B cell (primary cell): ENCODE results near the gene B3GALT6. TPM values are rescaled to one million over a fixed set of nuclear protein-coding genes. Genes with fewer than 3 reads are reported as not detected.

Experiments used
- ATAC-seq: fragments of 200-7000 bp; cut with Tn5 transposase; one replicate; pipeline ENCODE4 v1.10.0; 2021; ENCODE audit warnings: low read depth, mild to moderate bottlenecking, moderate number of reproducible peaks, moderate library complexity
- CTCF ChIA-PET: fragments of 350-600 bp; sonication (Branson Sonifier 250); formaldehyde crosslinking; loops from one replicate; lab custom pipeline; 2021; ENCODE audit warnings: antibody characterized with exemption, inconsistent platforms; lab: Charles Lee
- POLR2A ChIA-PET: fragments of 350-600 bp; sonication (Branson Sonifier 250); formaldehyde crosslinking; loops from one replicate; lab custom pipeline; 2021; ENCODE audit warnings: antibody characterized with exemption; lab: Charles Lee
- DNase-seq: peaks from one replicate; pipeline ENCODE4 v3.0.0; 2013
- H2AFZ ChIP-seq: 2 replicates; pipeline ENCODE4 v1.6.1; 2012; ENCODE audit warnings: mild to moderate bottlenecking, low read depth, low read length; ENCODE audit not compliant: insufficient read depth, poor library complexity, severe bottlenecking
- H3K27ac ChIP-seq, 2 donors: 1 replicate in 1 of 2; 2 replicates in 1 of 2; pipeline ENCODE4 v1.5.1; 2012 to 2013; ENCODE audit warnings: low read length in 2 of 2, mild to moderate bottlenecking in 2 of 2, moderate library complexity in 1 of 2
- H3K27me3 ChIP-seq, 4 experiments: fragments of 200-600 bp in 1 of 4; sonication (generic) in 1 of 4; replicated peaks in 1 of 4; 1 replicate in 2 of 4; 2 replicates in 2 of 4; pipeline versions ENCODE4 v1.6.1 to v1.7.0; 2013 to 2016; ENCODE audit warnings: low read length in 3 of 4, mild to moderate bottlenecking in 2 of 4, mixed read lengths in 1 of 4, moderate library complexity in 1 of 4; ENCODE audit not compliant: insufficient read depth in 4 of 4, control insufficient read depth in 3 of 4; ENCODE audit errors: control extremely low read depth in 1 of 4
- H3K36me3 ChIP-seq, 2 experiments: replicated peaks in 1 of 2; 1 replicate in 1 of 2; 2 replicates in 1 of 2; pipeline versions ENCODE4 v1.6.1 to v1.7.1; 2013; ENCODE audit warnings: low read length in 1 of 2; ENCODE audit not compliant: insufficient read depth in 2 of 2, control insufficient read depth in 1 of 2; ENCODE audit errors: control extremely low read depth in 1 of 2, extremely low read depth in 1 of 2
- H3K4me1 ChIP-seq, 2 donors: fragments of 200-600 bp in 1 of 2; sonication (generic) in 1 of 2; 1 replicate in 1 of 2; 2 replicates in 1 of 2; pipeline versions ENCODE4 v1.5.1 to v1.6.1; 2013 to 2017; ENCODE audit warnings: low read length in 2 of 2; ENCODE audit not compliant: control insufficient read depth in 2 of 2, insufficient read depth in 2 of 2
- H3K4me2 ChIP-seq: replicated peaks from 2 replicates; pipeline ENCODE3; 2012; ENCODE audit warnings: mild to moderate bottlenecking, low read depth, low read length; ENCODE audit not compliant: poor library complexity, severe bottlenecking
- H3K4me3 ChIP-seq, 5 experiments: fragments of 200-600 bp in 1 of 5; sonication (generic) in 1 of 5; 1 replicate in 3 of 5; 2 replicates in 2 of 5; pipeline versions ENCODE4 v1.5.1 to v1.7.0; 2011 to 2016; ENCODE audit warnings: low read length in 4 of 5, mild to moderate bottlenecking in 4 of 5, low read depth in 2 of 5, control low read depth in 1 of 5, moderate library complexity in 1 of 5; ENCODE audit not compliant: insufficient read depth in 1 of 5; ENCODE audit errors: control extremely low read depth in 1 of 5, extremely low read depth in 1 of 5
- H3K79me2 ChIP-seq: fragments of 200-600 bp; sonication (generic); one replicate; pipeline ENCODE4 v1.6.0; 2016; ENCODE audit warnings: low read length; ENCODE audit not compliant: control insufficient read depth, insufficient read depth
- H3K9ac ChIP-seq: fragments of 200-600 bp; sonication (generic); 2 replicates; pipeline ENCODE4 v1.6.1; 2017; ENCODE audit warnings: mild to moderate bottlenecking, low read length, moderate library complexity
- H3K9me3 ChIP-seq, 3 donors: one replicate each; pipeline versions ENCODE4 v1.6.1 to v1.7.1; 2013; ENCODE audit warnings: low read length in 2 of 3; ENCODE audit not compliant: control insufficient read depth in 2 of 3, insufficient read depth in 1 of 3; ENCODE audit errors: control extremely low read depth in 1 of 3
- H4K20me1 ChIP-seq: 2 replicates; pipeline ENCODE4 v1.6.0; 2012; ENCODE audit warnings: mild to moderate bottlenecking, low read length; ENCODE audit not compliant: insufficient read depth, control insufficient read depth, poor library complexity, severe bottlenecking
- H3K27ac Mint-ChIP-seq: one replicate; pipeline ENCODE4 v1.8.0; 2021; ENCODE audit warnings: mixed read lengths
- H3K27me3 Mint-ChIP-seq: one replicate; pipeline ENCODE4 v1.8.0; 2021; ENCODE audit warnings: mixed read lengths
- H3K4me1 Mint-ChIP-seq: one replicate; pipeline ENCODE4 v1.8.0; 2021; ENCODE audit warnings: mixed read lengths
- H3K4me3 Mint-ChIP-seq: one replicate; pipeline ENCODE4 v1.8.0; 2021; ENCODE audit warnings: mixed read lengths
- H3K9me3 Mint-ChIP-seq: one replicate; pipeline ENCODE4 v1.8.0; 2022; ENCODE audit warnings: mixed read lengths; ENCODE audit not compliant: insufficient read depth
- EZH2 ChIP-seq: IDR thresholded peaks from 2 replicates; pipeline ENCODE4 v1.6.1; 2012; ENCODE audit warnings: borderline replicate concordance, low read depth, mild to moderate bottlenecking, moderate library complexity, low read length; ENCODE audit not compliant: insufficient read depth, poor library complexity, severe bottlenecking
- WGBS: methylation state at CpG from one replicate; pipeline ENCODE4 v1.1.5; 2013; ENCODE audit warnings: missing lambda C conversion rate; ENCODE audit not compliant: insufficient coverage; 5-methylcytosine and 5-hydroxymethylcytosine counted together
- intact Hi-C: fragments of 100-400 bp; cut with micrococcal nuclease; formaldehyde crosslinking; loops from one replicate; pipeline ENCODE4 v1.10.0; 2022
- polyA plus RNA-seq: library from polyadenylated mRNA; depleted of rRNA; stranded (reverse); fragments of >200 nt; gene quantifications from 2 replicates; pipeline ENCODE4 v1.2.3, GENCODE V29; 2012
- total RNA-seq, 2 donors: library from RNA; stranded (reverse); fragments of 120-200 nt in 1 of 2; gene quantifications; 1 replicate in 1 of 2; 2 replicates in 1 of 2; pipeline versions ENCODE4 v1.2.3 to v1.2.4, GENCODE V29; 2013 to 2022
- TF ChIP-seq, protein P1 (sequence below): fragments of 200-600 bp; IDR thresholded peaks from one replicate; pipeline ENCODE4 v1.8.0; 2022; ENCODE audit warnings: antibody characterized with exemption, mild to moderate bottlenecking

B3GALT6 gene
- total and polyA plus RNA-seq, 2 donors (not counting 1 experiment from before 2014, with no cell fraction given) = 5.9 to 21.0 TPM

DNA sequence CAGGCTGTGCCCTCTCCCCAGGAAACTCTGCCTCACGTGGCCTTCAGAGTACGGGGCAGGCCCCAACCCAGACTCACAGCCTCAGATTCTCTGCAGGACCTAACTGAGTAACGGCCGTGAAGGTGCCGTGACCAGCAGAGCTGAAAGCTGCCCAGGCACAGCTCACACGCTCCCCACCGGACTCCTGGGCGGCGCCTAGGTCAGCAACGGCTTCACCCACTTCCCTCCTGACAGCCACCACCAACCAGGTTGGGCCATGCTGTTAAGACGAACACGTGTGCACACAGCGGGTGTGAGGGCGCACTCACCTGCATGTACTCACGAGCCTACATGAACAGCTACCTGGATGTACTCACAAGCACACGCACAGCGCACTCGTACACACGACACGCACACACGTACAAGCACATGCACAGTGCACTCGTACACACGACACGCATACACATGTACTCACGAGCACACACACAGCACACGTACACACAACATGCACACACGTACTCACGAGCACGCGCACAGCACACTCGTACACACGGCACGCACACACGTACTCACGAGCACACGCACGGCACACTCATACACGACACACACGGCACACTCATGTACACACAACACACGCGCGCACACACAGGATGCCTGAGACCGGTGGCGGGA is 9.3 kb upstream of the B3GALT6 start:
- TF ChIP-seq, protein P1, sequence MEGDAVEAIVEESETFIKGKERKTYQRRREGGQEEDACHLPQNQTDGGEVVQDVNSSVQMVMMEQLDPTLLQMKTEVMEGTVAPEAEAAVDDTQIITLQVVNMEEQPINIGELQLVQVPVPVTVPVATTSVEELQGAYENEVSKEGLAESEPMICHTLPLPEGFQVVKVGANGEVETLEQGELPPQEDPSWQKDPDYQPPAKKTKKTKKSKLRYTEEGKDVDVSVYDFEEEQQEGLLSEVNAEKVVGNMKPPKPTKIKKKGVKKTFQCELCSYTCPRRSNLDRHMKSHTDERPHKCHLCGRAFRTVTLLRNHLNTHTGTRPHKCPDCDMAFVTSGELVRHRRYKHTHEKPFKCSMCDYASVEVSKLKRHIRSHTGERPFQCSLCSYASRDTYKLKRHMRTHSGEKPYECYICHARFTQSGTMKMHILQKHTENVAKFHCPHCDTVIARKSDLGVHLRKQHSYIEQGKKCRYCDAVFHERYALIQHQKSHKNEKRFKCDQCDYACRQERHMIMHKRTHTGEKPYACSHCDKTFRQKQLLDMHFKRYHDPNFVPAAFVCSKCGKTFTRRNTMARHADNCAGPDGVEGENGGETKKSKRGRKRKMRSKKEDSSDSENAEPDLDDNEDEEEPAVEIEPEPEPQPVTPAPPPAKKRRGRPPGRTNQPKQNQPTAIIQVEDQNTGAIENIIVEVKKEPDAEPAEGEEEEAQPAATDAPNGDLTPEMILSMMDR = no peak
- no peak for TF ChIP-seq EZH2
- H3K36me3 ChIP-seq = peaks cover 0 to 78% of the 10 kb centered on the region in 2 experiments
- CTCF ChIA-PET = interaction anchor here (1.0 kb wide), 1 partner anchor 69 kb away, joined by 3 read pairs; no protein-coding TSS in a partner anchor
- Mint-ChIP-seq H3K9me3 (no peaks in the 10 kb centered on the region), H3K27ac (peak overlapping the region; percentile 59), H3K4me3 (no peak overlapping the region), H3K4me1 (peaks cover 3% of the 10 kb centered on the region), H3K27me3 (no peaks in the 10 kb centered on the region)
- no peak for DNase-seq
- intact Hi-C loops = no loop called here
- H2AFZ ChIP-seq = no peak overlapping the region
- no peak overlapping the region for H3K9ac ChIP-seq
- peaks cover 43% of the 10 kb centered on the region for H3K79me2 ChIP-seq
- no peak overlapping the region for H3K4me2 ChIP-seq
- WGBS = 91% methylated on average over 44 of the region's 44 CpGs
- no peak for ATAC-seq
- POLR2A ChIA-PET = no interaction called here
- no peaks in the 10 kb centered on the region for H3K27me3 ChIP-seq
- H3K4me1 ChIP-seq = no peaks in the 10 kb centered on the region
- peaks cover 86% of the 10 kb centered on the region for H4K20me1 ChIP-seq
- no peak overlapping the region for H3K4me3 ChIP-seq
- H3K9me3 ChIP-seq = no peaks in the 10 kb centered on the region
- no peak overlapping the region for H3K27ac ChIP-seq

- Histone ChIP-seq H3K9me3 (no peaks in the 10 kb centered on the region), H3K27me3 (no peaks in the 10 kb centered on the region), H3K36me3 (peaks cover 0 to 79% of the 10 kb centered on the region in 2 experiments), H3K79me2 (peaks cover 49% of the 10 kb centered on the region), H3K27ac (no peak overlapping the region), H3K4me1 (no peaks in the 10 kb centered on the region), H3K9ac (no peak overlapping the region), H3K4me3 (no peak overlapping the region), H3K4me2 (no peak overlapping the region), H2AFZ (no peak overlapping the region), H4K20me1 (peaks cover 93% of the 10 kb centered on the region)
- intact Hi-C loops = no loop called here
- no peak for TF ChIP-seq EZH2
- TF ChIP-seq, protein P1 = no peak
- peaks cover 3% of the 10 kb centered on the region for H3K4me1 Mint-ChIP-seq
- no peak overlapping the region for H3K4me3 Mint-ChIP-seq
- ChIA-PET CTCF (no interaction called here), POLR2A (no interaction called here)
- ATAC-seq (no peak), DNase-seq (no peak)
- 99% methylated on average over 12 of the region's 15 CpGs for WGBS
- H3K27ac Mint-ChIP-seq = no peak overlapping the region
- no peaks in the 10 kb centered on the region for H3K27me3 Mint-ChIP-seq
- H3K9me3 Mint-ChIP-seq = no peaks in the 10 kb centered on the region
These were observed 8.7 kb upstream of the B3GALT6 start for GRCh38 chr1:1223321-1223720.
